ENCODE data around the gene HES3. TPM values are rescaled to one million over a fixed set of nuclear protein-coding genes. Genes with fewer than 3 reads are reported as not detected.
A peak's percentile ranks its signal among the peaks of the same experiment; 100 is the strongest.
"Not testable (repeated sequence)": the region's sequence is repeated elsewhere in the genome, so short reads cannot be mapped to it uniquely, and the experiment has no call there.

Gene HES3
- total RNA-seq, 1 donor from 2014 or later = not detected

DNA sequence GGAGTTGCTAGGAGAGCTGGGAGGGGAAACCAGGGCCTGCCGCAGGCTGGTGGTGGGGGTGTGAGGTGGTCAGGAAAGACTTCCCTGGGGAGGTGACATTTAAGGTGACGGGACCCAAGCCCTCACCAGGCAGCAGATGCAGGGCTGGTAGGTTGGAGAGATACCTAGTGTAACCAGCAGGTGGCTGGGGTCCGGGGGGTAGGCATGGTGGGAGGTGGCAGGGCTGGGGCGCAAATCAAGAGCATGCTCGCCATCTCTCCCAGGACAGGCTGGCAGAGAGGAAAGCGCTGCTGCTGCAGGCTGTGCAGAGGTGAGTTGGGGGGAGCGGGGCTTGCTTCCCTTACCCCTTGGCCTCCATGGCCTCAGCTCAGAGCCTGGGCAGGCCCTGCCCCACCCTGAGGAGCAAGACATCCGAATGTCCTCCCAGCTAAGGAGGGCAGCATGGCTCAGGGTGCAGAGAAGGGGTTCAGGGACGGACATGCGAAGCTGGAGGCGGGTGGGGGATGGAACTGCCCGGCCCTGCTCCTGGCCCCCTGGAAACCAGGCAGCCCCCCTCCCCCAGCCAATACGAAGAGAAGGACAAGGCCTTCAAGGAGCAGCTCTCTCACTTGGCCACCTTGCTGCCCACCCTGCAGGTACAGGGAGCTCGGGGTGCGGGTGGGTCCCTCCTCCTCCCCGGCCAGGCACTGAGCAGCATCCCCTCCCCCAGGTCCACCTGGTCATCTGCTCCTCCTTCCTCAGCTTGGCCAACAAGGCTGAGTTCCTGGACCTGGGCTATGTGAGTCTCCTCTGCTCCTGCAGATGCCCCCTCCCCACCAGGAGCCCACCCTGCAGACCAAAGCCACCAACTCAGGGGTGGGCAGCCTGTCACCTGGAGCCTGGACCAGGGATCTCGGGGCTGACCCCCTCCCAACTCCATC, 34.1 kb upstream of the HES3 start:
- peak; percentile 75 for DNase-seq
- H3K9me3 Mint-ChIP-seq = no peaks in the 10 kb centered on the region
- H3K27me3 Mint-ChIP-seq = no peaks in the 10 kb centered on the region
- H3K36me3 Mint-ChIP-seq (ENCODE audit: low read depth) = peaks cover 33% of the 10 kb centered on the region
- H3K4me3 Mint-ChIP-seq = peak overlapping the region; percentile 64
- no peak overlapping the region for H3K27ac Mint-ChIP-seq
- intact Hi-C loops (cut with micrococcal nuclease) = loop anchor here (5.0 kb wide), 3 partner anchors 182 to 392 kb away; partner anchors contain the start of genes ACOT7 and KLHL21
- peaks cover 16% of the 10 kb centered on the region for H3K4me1 Mint-ChIP-seq

DNA sequence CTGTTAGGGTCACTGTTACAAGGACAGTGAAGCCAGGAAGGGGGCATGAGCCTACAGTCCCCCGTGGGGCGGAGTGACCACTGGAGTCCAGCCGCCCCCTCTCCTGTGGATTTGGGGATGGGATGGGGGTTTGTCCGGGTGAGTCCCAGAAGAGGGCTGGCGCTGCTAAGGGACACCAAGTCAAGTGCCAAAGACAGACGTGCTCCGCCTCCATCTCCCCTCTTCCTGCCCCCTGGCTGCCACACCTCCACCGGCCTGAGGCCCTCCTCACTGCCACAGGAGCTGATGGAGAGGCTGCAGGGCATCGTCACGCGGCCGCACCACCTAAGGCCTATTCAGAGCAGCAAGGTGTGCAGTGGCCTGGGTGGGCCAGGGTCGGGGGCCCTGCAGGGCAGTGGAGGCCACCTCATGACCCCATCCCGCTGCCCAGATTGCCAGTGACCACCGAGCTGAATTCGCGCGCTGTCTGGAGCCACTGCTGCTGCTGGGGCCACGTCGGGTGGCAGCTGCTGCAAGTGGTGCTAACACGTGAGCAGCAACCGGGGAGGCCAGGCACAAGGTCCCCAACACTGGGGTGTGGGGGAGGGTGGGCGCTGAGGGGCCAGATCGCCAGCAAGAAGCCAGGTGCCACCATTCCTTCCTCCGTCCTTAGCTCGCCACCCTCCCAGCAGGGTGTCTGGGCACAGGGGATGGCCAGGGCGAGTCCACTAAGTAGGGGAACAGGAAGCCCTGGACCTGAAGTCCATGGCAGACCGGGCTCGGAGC, 33.2 kb upstream of the HES3 start:
- DNase-seq = peak; percentile 54
- Mint-ChIP-seq H3K4me3 (no peak overlapping the region), H3K27ac (no peak overlapping the region), H3K36me3 (ENCODE audit: low read depth) (peaks cover 39% of the 10 kb centered on the region), H3K9me3 (no peaks in the 10 kb centered on the region), H3K27me3 (no peaks in the 10 kb centered on the region), H3K4me1 (peaks cover 13% of the 10 kb centered on the region)
- intact Hi-C loops (cut with micrococcal nuclease) = no loop called here

DNA sequence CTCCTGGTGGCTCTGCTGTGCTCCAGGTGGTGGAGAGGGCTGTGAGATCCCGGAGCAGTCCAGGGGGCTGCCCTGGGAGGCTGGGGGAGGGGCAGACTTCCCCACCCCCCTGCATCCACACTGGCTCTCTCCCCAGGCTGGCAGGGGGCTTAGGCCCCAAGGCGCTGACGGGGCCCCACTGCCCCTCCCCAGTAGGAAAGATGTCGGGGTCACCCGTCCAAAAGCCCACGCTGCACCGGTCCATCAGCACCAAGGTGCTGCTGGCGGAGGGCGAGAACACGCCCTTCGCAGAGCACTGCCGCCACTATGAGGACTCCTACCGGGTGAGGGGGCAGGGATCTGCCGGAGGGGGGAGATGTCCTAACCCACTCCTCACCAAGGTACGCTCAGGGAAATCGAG, 32.2 kb upstream of the HES3 start:
- H3K27ac Mint-ChIP-seq = no peak overlapping the region
- intact Hi-C loops (cut with micrococcal nuclease) = no loop called here
- peaks cover 13% of the 10 kb centered on the region for H3K4me1 Mint-ChIP-seq
- no peak overlapping the region for H3K4me3 Mint-ChIP-seq
- DNase-seq = no peak
- H3K9me3 Mint-ChIP-seq = no peaks in the 10 kb centered on the region
- no peaks in the 10 kb centered on the region for H3K27me3 Mint-ChIP-seq
- peaks cover 41% of the 10 kb centered on the region for H3K36me3 Mint-ChIP-seq (ENCODE audit: low read depth)

DNA sequence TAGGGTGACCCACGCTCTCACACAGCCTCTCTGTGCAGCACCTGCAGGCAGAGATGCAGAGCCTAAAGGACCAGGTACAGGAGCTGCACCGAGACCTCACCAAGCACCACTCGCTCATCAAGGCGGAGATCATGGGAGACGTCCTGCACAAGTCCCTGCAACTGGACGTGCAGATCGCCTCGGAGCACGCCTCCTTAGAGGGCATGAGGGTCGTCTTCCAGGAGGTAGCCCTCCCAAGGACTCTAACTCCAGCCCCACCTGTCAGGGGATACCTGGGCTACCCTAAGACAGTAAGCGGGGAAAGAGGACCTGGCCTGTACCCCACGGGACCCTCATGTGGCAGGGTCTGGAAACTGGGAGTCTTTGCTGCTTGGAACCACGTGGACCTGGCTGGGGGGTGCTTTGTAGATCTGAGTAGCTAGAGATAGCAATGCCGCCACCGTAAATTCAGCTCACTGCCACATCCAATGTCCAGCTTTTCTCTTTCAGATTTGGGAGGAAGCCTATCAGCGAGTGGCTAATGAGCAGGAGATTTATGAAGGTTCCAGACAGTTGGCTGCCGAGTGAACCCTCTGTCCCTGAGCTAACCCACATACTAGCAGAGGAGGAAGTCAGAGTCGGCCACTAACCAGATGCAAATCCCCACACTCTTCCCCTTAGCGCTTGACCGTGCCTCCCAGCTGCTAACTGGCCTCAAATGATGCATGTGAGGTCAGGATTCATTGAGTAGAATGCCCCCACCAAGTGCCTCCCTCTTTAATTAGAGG, 31.6 kb upstream of the HES3 start:
- Mint-ChIP-seq H3K4me3 (no peak overlapping the region), H3K4me1 (peaks cover 11% of the 10 kb centered on the region)

DNA sequence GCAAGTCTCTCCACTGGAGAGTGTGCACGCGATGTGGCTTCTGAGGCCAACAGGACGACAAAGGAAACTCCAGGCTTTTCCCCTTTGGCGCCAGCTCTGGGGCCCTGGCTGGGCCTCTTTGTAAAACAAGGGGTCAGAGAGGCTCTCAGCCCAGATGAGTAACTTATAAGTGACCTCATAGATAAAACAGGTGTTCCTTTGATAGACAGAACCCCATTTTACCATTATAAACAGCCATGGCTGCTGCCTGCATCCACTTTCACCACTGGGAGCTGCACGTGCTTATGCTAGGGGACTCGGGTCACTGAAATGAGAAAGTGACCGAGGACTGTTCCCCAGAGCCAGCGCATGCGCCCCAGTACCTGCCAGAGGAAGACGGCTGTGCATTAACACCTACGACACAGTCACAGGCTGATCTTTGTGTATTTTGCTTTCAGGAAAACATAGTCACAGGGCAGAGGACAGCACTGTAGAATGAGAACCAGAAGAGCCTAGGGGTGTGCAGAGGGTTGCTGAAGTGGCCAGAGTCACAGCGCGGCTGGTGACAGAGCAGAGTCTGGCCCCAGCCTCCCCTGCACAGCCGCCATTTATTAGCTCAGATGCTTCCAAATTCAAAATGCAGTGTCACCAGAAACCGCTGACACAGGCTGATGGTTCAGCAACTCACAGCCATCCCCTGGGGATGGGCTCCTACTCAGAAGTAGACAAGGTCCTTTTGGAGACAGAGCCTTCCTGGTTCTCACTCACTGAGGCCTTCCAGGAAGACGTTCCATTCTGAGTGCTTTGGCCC, 25.4 kb upstream of the HES3 start:
- Mint-ChIP-seq H3K36me3 (ENCODE audit: low read depth) (peaks cover 45% of the 10 kb centered on the region), H3K4me1 (no peaks in the 10 kb centered on the region), H3K9me3 (no peaks in the 10 kb centered on the region), H3K27me3 (no peaks in the 10 kb centered on the region), H3K4me3 (no peak overlapping the region), H3K27ac (no peak overlapping the region)
- intact Hi-C loops (cut with micrococcal nuclease) = no loop called here
- DNase-seq = no peak

More for the DNA sequence above, 31.6 kb upstream of the HES3 start:
- H3K27ac Mint-ChIP-seq = no peak overlapping the region
- H3K36me3 Mint-ChIP-seq (ENCODE audit: low read depth) = peaks cover 47% of the 10 kb centered on the region
- no peak for DNase-seq
- intact Hi-C loops (cut with micrococcal nuclease) = no loop called here
- H3K9me3 Mint-ChIP-seq = no peaks in the 10 kb centered on the region
- no peaks in the 10 kb centered on the region for H3K27me3 Mint-ChIP-seq

DNA sequence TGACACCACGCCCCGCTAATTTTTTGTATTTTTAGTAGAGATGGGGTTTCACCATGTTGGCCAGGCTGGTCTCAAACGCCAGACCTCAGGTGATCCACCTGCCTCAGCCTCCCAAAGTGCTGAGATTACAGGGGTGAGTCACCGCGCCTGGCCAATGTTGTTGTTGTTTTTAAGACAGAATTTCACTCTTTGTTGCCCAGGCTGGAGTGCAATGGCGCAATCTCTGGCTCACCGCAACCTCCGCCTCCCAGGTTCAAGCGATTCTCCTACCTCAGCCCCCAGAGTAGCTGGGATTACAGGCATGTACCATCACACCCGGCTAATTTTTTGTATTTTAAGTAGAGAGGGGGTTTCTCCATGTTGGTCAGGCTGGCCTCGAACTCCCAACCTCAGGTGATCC, 24.3 kb upstream of the HES3 start:
- DNase-seq; H3K4me3 Mint-ChIP-seq; intact Hi-C loops (cut with micrococcal nuclease); H3K9me3 Mint-ChIP-seq; H3K27me3 Mint-ChIP-seq; H3K27ac Mint-ChIP-seq; H3K4me1 Mint-ChIP-seq: not testable (repeated sequence)
- peaks cover 49% of the 10 kb centered on the region for H3K36me3 Mint-ChIP-seq (ENCODE audit: low read depth)

DNA sequence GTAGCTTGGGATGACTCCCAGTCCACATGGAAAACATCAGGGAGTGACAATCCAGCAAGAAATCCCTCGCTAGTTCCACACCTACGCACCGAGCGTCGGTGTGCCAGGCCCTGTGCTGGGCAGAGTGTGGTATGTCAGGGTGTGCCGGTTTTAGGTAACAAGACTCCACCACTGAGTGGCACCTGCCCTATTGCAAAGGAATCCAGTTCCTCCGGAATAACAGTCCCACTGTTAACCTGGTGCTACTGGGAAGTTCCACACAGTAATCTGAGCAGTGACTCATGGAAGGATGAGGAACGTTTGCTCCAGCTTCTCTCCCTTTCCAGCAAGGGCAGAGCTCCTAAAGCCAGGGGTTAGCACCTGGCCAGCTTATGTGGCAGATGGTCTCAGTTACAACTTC, 23.7 kb upstream of the HES3 start:
- no peak for DNase-seq
- Mint-ChIP-seq H3K4me1 (no peaks in the 10 kb centered on the region), H3K36me3 (ENCODE audit: low read depth) (peaks cover 53% of the 10 kb centered on the region), H3K4me3 (no peak overlapping the region), H3K9me3 (no peaks in the 10 kb centered on the region), H3K27ac (no peak overlapping the region), H3K27me3 (no peaks in the 10 kb centered on the region)
- intact Hi-C loops (cut with micrococcal nuclease) = no loop called here

DNA sequence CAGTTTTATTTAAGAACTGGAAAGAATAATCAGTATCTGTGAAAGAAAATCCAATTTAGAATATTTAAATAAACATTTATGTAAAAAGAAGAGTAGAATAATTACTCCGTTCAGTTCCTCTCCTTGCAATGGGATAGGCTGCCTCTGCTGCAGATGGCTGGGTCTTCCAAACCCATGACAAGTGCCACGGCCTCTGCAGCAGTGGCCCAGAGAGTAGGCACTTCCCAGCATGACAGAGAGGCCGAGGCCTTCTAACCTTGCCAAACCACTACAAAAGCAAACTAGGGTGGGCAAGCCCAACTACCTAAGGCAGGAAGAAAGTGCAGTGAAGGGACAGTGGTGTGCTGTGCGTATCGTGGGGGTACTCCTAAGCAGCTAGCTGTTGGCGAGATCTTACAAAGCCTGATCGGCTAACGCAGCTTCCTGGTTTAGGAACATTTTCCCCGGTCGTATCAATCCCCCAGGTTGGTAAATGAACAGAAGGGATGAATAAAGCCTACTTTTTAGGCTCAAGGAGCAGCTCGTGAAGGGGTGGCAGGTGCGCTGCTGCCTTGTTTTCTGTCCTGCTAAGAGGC, 22.7 kb upstream of the HES3 start:
- intact Hi-C loops (cut with micrococcal nuclease) = no loop called here
- H3K9me3 Mint-ChIP-seq = no peaks in the 10 kb centered on the region
- DNase-seq = no peak
- peaks cover 52% of the 10 kb centered on the region for H3K36me3 Mint-ChIP-seq (ENCODE audit: low read depth)
- no peaks in the 10 kb centered on the region for H3K4me1 Mint-ChIP-seq
- H3K27me3 Mint-ChIP-seq = no peaks in the 10 kb centered on the region
- no peak overlapping the region for H3K27ac Mint-ChIP-seq
- H3K4me3 Mint-ChIP-seq = no peak overlapping the region

DNA sequence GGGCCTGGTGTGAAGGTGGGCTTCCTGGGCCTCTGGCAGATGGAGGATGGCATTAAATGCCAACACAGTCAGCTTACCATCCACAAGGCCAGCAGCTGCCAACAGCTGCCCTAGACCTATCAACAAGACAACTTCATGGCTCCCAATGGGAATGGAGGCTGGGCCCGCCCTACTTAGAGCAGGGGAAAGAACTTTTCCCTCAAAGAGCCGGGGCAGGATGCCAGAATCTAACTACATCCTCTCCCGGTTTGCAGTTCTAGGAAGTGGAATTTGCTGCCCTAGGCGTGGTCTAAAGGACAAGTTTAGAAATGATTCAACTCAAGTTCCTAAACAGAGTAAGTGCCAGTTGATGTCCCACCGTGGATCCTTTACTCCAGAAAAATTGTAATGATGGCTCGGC, 21.3 kb upstream of the HES3 start:
- H3K4me1 Mint-ChIP-seq = peaks cover 2% of the 10 kb centered on the region
- DNase-seq = no peak
- no peaks in the 10 kb centered on the region for H3K9me3 Mint-ChIP-seq
- intact Hi-C loops (cut with micrococcal nuclease) = no loop called here
- no peak overlapping the region for H3K4me3 Mint-ChIP-seq
- peaks cover 52% of the 10 kb centered on the region for H3K36me3 Mint-ChIP-seq (ENCODE audit: low read depth)
- no peaks in the 10 kb centered on the region for H3K27me3 Mint-ChIP-seq
- H3K27ac Mint-ChIP-seq = no peak overlapping the region

DNA sequence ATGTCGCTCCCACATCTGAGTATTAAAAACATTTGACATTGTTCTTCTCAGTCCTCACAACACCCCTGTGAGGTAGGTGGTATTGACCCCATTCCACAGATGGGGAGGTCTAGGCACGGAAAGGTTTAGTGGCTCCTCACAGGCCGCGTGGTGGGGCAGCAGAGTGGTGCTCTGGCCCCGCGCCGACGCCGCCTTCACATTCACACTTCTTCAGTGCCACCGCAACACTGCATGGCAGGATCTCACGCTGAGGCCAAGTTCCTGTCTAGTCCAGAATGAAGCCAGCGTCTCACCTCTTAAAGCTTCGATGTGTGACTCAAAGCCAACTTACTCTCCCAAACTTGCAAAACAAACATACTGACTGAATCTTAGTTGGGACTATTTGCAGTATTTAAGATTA, 20.4 kb upstream of the HES3 start:
- intact Hi-C loops (cut with micrococcal nuclease) = no loop called here
- no peaks in the 10 kb centered on the region for H3K9me3 Mint-ChIP-seq
- H3K36me3 Mint-ChIP-seq (ENCODE audit: low read depth) = peaks cover 51% of the 10 kb centered on the region
- H3K4me3 Mint-ChIP-seq = no peak overlapping the region
- H3K4me1 Mint-ChIP-seq = peaks cover 2% of the 10 kb centered on the region
- no peak overlapping the region for H3K27ac Mint-ChIP-seq
- no peaks in the 10 kb centered on the region for H3K27me3 Mint-ChIP-seq
- no peak for DNase-seq

DNA sequence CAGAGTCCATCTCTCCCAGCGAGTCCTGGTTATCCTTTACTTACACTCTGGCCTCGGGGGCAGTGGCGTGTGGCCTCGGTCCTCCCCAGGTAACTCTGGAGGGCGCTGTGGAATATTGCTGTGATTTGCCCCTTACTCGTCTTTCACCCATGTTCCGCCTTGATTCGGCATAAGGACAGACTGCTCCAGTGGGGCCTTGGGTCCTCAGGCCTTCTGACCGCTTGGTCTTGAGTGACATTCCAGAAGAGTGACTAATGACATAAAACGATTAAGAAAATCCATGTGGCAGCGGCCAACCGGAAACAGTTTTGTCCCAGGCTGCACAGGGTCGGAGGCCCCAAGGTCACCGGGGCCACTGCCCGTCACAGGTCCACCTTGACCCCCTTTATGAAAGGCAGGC, 19.3 kb upstream of the HES3 start:
- no peak overlapping the region for H3K4me3 Mint-ChIP-seq
- H3K4me1 Mint-ChIP-seq = peaks cover 2% of the 10 kb centered on the region
- no peak overlapping the region for H3K27ac Mint-ChIP-seq
- no peaks in the 10 kb centered on the region for H3K9me3 Mint-ChIP-seq
- DNase-seq = no peak
- H3K36me3 Mint-ChIP-seq (ENCODE audit: low read depth) = peaks cover 54% of the 10 kb centered on the region
- H3K27me3 Mint-ChIP-seq = no peaks in the 10 kb centered on the region
- intact Hi-C loops (cut with micrococcal nuclease) = no loop called here

DNA sequence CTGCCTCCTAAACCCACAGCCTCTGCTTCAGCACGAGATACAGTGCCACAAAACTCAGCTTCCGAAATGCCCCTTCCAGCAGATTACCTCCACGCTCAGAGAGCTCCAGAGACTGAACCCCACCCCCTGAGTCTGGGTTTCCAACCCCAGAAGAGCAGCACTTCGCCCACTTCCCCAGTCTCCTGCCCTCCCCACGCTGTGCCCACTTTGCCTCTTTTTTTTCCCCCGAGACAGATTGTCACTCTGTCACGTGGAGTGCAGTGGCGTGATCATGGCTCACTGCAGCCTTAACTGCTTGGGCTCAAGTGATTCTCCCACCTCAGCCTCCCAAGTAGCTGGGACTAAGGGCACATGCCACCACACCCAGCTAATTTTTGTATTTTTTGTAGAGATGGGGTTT, 18.3 kb upstream of the HES3 start:
- no peaks in the 10 kb centered on the region for H3K9me3 Mint-ChIP-seq
- intact Hi-C loops (cut with micrococcal nuclease) = no loop called here
- no peak for DNase-seq
- no peak overlapping the region for H3K4me3 Mint-ChIP-seq
- H3K4me1 Mint-ChIP-seq = peaks cover 2% of the 10 kb centered on the region
- peaks cover 51% of the 10 kb centered on the region for H3K36me3 Mint-ChIP-seq (ENCODE audit: low read depth)
- no peaks in the 10 kb centered on the region for H3K27me3 Mint-ChIP-seq
- no peak overlapping the region for H3K27ac Mint-ChIP-seq

DNA sequence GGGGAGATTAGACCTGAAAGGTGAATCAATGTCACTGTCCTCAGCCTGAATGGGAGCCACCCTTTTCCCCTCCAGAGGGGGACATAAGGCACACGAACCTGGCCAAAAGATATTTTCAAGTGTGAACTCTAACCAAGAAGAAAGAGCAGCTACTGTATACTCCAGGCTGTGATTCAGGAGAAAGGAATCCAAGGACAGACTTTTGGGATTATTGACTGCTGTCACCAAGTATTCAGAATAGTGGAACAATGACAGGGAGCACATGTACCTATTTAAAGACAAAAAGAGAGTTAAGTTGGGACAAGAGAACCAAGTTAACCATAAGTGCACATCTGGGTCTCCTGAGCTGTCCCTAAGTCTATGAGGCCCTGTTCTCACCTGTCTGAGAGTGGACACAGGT, 10.6 kb upstream of the HES3 start:
- H3K27ac Mint-ChIP-seq = no peak overlapping the region
- DNase-seq = no peak
- H3K36me3 Mint-ChIP-seq (ENCODE audit: low read depth) = peaks cover 31% of the 10 kb centered on the region
- no peak overlapping the region for H3K4me3 Mint-ChIP-seq
- intact Hi-C loops (cut with micrococcal nuclease) = loop anchor here (10.0 kb wide), 1 partner anchor 209 kb away; no protein-coding TSS in a partner anchor
- H3K9me3 Mint-ChIP-seq = no peaks in the 10 kb centered on the region
- H3K27me3 Mint-ChIP-seq = no peaks in the 10 kb centered on the region
- H3K4me1 Mint-ChIP-seq = peaks cover 11% of the 10 kb centered on the region
